ENCODE measurements around the gene TMEM243.

DNA sequence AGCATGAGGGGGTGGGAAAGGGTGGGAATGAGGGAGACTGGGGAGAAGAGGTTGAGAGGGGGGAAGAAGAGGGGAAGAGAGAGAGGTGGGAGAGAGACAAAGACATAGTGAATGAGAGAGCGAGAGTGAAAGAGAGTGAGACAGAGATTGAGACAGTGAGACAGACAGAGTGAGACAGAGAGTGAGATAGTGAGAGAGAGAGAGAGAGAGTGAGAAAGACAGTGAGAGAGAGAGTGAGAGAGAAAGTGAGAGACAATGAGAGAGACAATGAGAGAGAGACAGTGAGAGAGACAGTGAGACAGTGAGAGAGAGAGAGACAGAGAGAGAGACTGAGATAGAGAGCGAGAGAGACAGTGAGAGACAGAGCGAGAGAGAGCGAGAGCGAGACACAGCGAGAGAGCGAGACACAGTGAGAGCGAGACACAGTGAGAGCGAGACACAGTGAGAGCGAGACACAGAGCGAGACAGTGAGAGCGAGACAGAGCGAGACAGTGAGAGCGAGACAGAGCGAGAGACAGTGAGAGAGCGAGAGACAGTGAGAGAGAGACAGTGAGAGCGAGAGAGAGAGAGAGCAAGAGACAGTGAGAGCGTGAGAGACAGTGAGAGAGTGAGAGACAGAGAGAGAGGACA, 10.1 kb downstream of the TMEM243 start:
- TF ChIP-seq, protein P1, sequence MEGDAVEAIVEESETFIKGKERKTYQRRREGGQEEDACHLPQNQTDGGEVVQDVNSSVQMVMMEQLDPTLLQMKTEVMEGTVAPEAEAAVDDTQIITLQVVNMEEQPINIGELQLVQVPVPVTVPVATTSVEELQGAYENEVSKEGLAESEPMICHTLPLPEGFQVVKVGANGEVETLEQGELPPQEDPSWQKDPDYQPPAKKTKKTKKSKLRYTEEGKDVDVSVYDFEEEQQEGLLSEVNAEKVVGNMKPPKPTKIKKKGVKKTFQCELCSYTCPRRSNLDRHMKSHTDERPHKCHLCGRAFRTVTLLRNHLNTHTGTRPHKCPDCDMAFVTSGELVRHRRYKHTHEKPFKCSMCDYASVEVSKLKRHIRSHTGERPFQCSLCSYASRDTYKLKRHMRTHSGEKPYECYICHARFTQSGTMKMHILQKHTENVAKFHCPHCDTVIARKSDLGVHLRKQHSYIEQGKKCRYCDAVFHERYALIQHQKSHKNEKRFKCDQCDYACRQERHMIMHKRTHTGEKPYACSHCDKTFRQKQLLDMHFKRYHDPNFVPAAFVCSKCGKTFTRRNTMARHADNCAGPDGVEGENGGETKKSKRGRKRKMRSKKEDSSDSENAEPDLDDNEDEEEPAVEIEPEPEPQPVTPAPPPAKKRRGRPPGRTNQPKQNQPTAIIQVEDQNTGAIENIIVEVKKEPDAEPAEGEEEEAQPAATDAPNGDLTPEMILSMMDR (IDR thresholded peaks at IDR 0.05): no peak
- TF ChIP-seq ZFX (IDR thresholded peaks at IDR 0.05; ENCODE audit: borderline replicate concordance): no peak
